IMR-90 (cell line): Measurements from ENCODE around the gene PI4K2B. TPM values are rescaled to one million over a fixed set of nuclear protein-coding genes. Genes with fewer than 3 reads are reported as not detected.

Source experiments
- ATAC-seq: fragments of 200-7000 bp; cut with Tn5 transposase; 2 replicates; pipeline ENCODE4 v1.9.1; 2020; ENCODE audit warnings: low read depth, mild to moderate bottlenecking, moderate library complexity
- BruUV-seq: library from RNA; stranded (reverse); fragments of 400-500 nt; replicated peaks from 2 replicates; lab custom pipeline; 2021; lab: Mats Ljungman, UMichigan
- CTCF ChIA-PET: fragments of 300-600 bp; formaldehyde crosslinking; extraction: SDS; loops from one replicate; lab custom pipeline; 2021; ENCODE audit warnings: antibody characterized with exemption; lab: Yijun Ruan, JAX
- POLR2A ChIA-PET: fragments of 300-600 bp; sonication (Branson Sonifier 250); formaldehyde crosslinking; loops from one replicate; lab custom pipeline; 2022; ENCODE audit warnings: antibody characterized with exemption; ENCODE audit not compliant: unreplicated experiment; lab: Charles Lee
- DNase-seq: peaks from one replicate; pipeline ENCODE4 v3.0.0; 2013
- H2AFZ ChIP-seq: replicated peaks from 2 replicates; pipeline ENCODE3; 2013; ENCODE audit warnings: low read length, mild to moderate bottlenecking; ENCODE audit not compliant: poor library complexity
- H2AK5ac ChIP-seq: 2 replicates; pipeline ENCODE4 v1.6.1; 2013; ENCODE audit warnings: low read depth, low read length, inconsistent platforms
- H2AK9ac ChIP-seq: replicated peaks from 2 replicates; pipeline ENCODE3; 2013; ENCODE audit warnings: mild to moderate bottlenecking, low read depth, low read length, moderate library complexity; ENCODE audit not compliant: poor library complexity
- H2BK120ac ChIP-seq: 2 replicates; pipeline ENCODE4 v1.6.1; 2013; ENCODE audit warnings: low read depth, low read length, inconsistent platforms
- H2BK15ac ChIP-seq: 3 replicates; pipeline ENCODE4 v1.6.1; 2013; ENCODE audit warnings: low read depth, low read length, inconsistent platforms
- H2BK20ac ChIP-seq: 2 replicates; pipeline ENCODE4 v1.6.1; 2013; ENCODE audit warnings: low read depth, mild to moderate bottlenecking, inconsistent platforms, low read length, moderate library complexity
- H2BK5ac ChIP-seq: 2 replicates; pipeline ENCODE4 v1.6.1; 2013; ENCODE audit warnings: mild to moderate bottlenecking, low read depth, low read length, inconsistent platforms; ENCODE audit not compliant: poor library complexity, severe bottlenecking
- H3K14ac ChIP-seq: replicated peaks from 2 replicates; pipeline ENCODE4 v1.6.1; 2013; ENCODE audit warnings: low read depth, low read length, inconsistent platforms
- H3K18ac ChIP-seq: 2 replicates; pipeline ENCODE4 v1.6.1; 2013; ENCODE audit warnings: low read depth, low read length, control low read depth
- H3K23ac ChIP-seq: 2 replicates; pipeline ENCODE4 v1.6.1; 2013; ENCODE audit warnings: low read depth, low read length, inconsistent platforms
- H3K27ac ChIP-seq: 2 replicates; pipeline ENCODE4 v1.5.1; 2013; ENCODE audit warnings: mild to moderate bottlenecking, control low read depth, low read length; ENCODE audit not compliant: insufficient read depth
- H3K27me3 ChIP-seq: 2 replicates; pipeline ENCODE4 v1.6.1; 2013; ENCODE audit warnings: low read length; ENCODE audit not compliant: control insufficient read depth, insufficient read depth
- H3K36me3 ChIP-seq: 2 replicates; pipeline ENCODE4 v1.6.1; 2013; ENCODE audit warnings: low read length, mixed read lengths; ENCODE audit not compliant: control insufficient read depth, insufficient read depth
- H3K4ac ChIP-seq: 2 replicates; pipeline ENCODE4 v1.6.1; 2013; ENCODE audit warnings: low read depth, low read length, inconsistent platforms
- H3K4me1 ChIP-seq: 2 replicates; pipeline ENCODE4 v1.6.1; 2013; ENCODE audit warnings: low read length, mixed read lengths; ENCODE audit not compliant: control insufficient read depth, insufficient read depth
- H3K4me2 ChIP-seq: 2 replicates; pipeline ENCODE4 v1.6.1; 2013; ENCODE audit warnings: low read depth, mild to moderate bottlenecking, control low read depth, low read length, moderate library complexity
- H3K4me3 ChIP-seq: 2 replicates; pipeline ENCODE4 v1.5.1; 2013; ENCODE audit warnings: low read depth, mild to moderate bottlenecking, control low read depth, low read length, moderate library complexity; ENCODE audit not compliant: insufficient read depth
- H3K56ac ChIP-seq: 2 replicates; pipeline ENCODE4 v1.6.1; 2013; ENCODE audit warnings: low read length, inconsistent platforms; ENCODE audit not compliant: insufficient read depth; ENCODE audit errors: extremely low read depth
- H3K79me1 ChIP-seq, 2 experiments: 2 replicates each; pipeline ENCODE4 v1.6.1; 2013; ENCODE audit warnings: low read length in 2 of 2, inconsistent platforms in 1 of 2, low read depth in 1 of 2
- H3K9ac ChIP-seq: 2 replicates; pipeline ENCODE4 v1.6.1; 2013; ENCODE audit warnings: low read depth, low read length, control low read depth
- H3K9me1 ChIP-seq: 2 replicates; pipeline ENCODE4 v1.6.1; 2013; ENCODE audit warnings: low read length, inconsistent platforms; ENCODE audit not compliant: insufficient read depth
- H3K9me3 ChIP-seq: 2 replicates; pipeline ENCODE4 v1.6.1; 2013; ENCODE audit warnings: low read length; ENCODE audit not compliant: control insufficient read depth, insufficient read depth
- H4K20me1 ChIP-seq: 2 replicates; pipeline ENCODE4 v1.6.1; 2013; ENCODE audit warnings: low read length, inconsistent platforms; ENCODE audit not compliant: insufficient read depth
- H4K5ac ChIP-seq: 2 replicates; pipeline ENCODE4 v1.6.1; 2013; ENCODE audit warnings: mild to moderate bottlenecking, low read depth, low read length, control low read depth
- H4K8ac ChIP-seq, 2 experiments: 2 replicates each; pipeline ENCODE4 v1.6.1; 2013; ENCODE audit warnings: low read depth in 2 of 2, low read length in 2 of 2, control low read depth in 1 of 2, inconsistent platforms in 1 of 2
- H4K91ac ChIP-seq: 2 replicates; pipeline ENCODE4 v1.6.1; 2013; ENCODE audit warnings: low read depth, low read length, inconsistent platforms; ENCODE audit not compliant: insufficient read depth
- BHLHE40 ChIP-seq: fragments of 150-350 bp; IDR thresholded peaks from 2 replicates; pipeline ENCODE4 v1.6.1; 2016; ENCODE audit warnings: mild to moderate bottlenecking, low read depth, low read length
- CEBPB ChIP-seq: IDR thresholded peaks from 2 replicates; pipeline ENCODE4 v1.6.1; 2012; ENCODE audit warnings: low read depth, low read length, improper control_type of control experiment
- CHD1 ChIP-seq: IDR thresholded peaks from 2 replicates; pipeline ENCODE4 v1.6.1; 2012; ENCODE audit warnings: low read depth, low read length, improper control_type of control experiment
- MAFK ChIP-seq: IDR thresholded peaks from 2 replicates; pipeline ENCODE4 v1.6.1; 2012; ENCODE audit warnings: low read depth, low read length, improper control_type of control experiment
- MAZ ChIP-seq: IDR thresholded peaks from 2 replicates; pipeline ENCODE4 v1.6.1; 2012; ENCODE audit warnings: low read depth, mild to moderate bottlenecking, low read length, improper control_type of control experiment, moderate library complexity, borderline replicate concordance
- MXI1 ChIP-seq: IDR thresholded peaks from 2 replicates; pipeline ENCODE4 v1.6.1; 2012; ENCODE audit warnings: low read depth, mild to moderate bottlenecking, low read length, moderate library complexity, borderline replicate concordance
- NFE2L2 ChIP-seq: fragments of 150-350 bp; IDR thresholded peaks from 2 replicates; pipeline ENCODE4 v1.6.1; 2016; ENCODE audit warnings: low read depth, mild to moderate bottlenecking, low read length
- POLR2A ChIP-seq: IDR thresholded peaks from 2 replicates; pipeline ENCODE4 v1.6.1; 2012; ENCODE audit warnings: mild to moderate bottlenecking, low read depth, low read length
- RAD21 ChIP-seq: IDR thresholded peaks from 2 replicates; pipeline ENCODE4 v1.6.1; 2012; ENCODE audit warnings: low read length, improper control_type of control experiment
- RCOR1 ChIP-seq: IDR thresholded peaks from 2 replicates; pipeline ENCODE4 v1.6.1; 2012; ENCODE audit warnings: mild to moderate bottlenecking, low read length, improper control_type of control experiment; ENCODE audit not compliant: insufficient replicate concordance
- RFX5 ChIP-seq: IDR thresholded peaks from 2 replicates; pipeline ENCODE4 v1.8.0; 2012; ENCODE audit warnings: low read depth, mild to moderate bottlenecking, low read length, moderate library complexity
- SMC3 ChIP-seq: fragments of 150-350 bp; IDR thresholded peaks from 2 replicates; pipeline ENCODE4 v1.6.1; 2016; ENCODE audit warnings: low read depth, mild to moderate bottlenecking, antibody characterized with exemption, low read length, moderate library complexity
- WGBS, 2 experiments: methylation state at CpG; one replicate each; pipeline versions ENCODE4 v1.1.5 to v1.1.7; 2013; ENCODE audit warnings: missing lambda C conversion rate in 2 of 2; ENCODE audit not compliant: insufficient read length in 1 of 2; ENCODE audit errors: extremely low coverage in 2 of 2; 5-methylcytosine and 5-hydroxymethylcytosine counted together
- dilution Hi-C: fragments of 300-500 bp; cut with HindIII; formaldehyde crosslinking; loops from one replicate; pipeline ENCODE4 v1.14.3; 2018; ENCODE audit warnings: low sequenced_read_pairs; ENCODE audit not compliant: unreplicated experiment
- in situ Hi-C: fragments of 300-500 bp; cut with MboI; formaldehyde crosslinking; loops from 3 replicates; pipeline ENCODE4 v1.14.3; 2019; ENCODE audit warnings: low sequenced_read_pairs, inconsistent platforms, mixed read lengths
- intact Hi-C: fragments of 100-400 bp; cut with micrococcal nuclease; formaldehyde crosslinking; loops from 2 replicates; pipeline ENCODE4 v1.10.0; 2022
- polyA plus RNA-seq, 3 experiments: library from polyadenylated mRNA; depleted of rRNA; stranded (reverse); fragments of >200 nt; gene quantifications; 2 replicates each; pipeline ENCODE4 v1.2.3, GENCODE V29; 2012; ENCODE audit warnings: low replicate concordance in 1 of 3
- total RNA-seq: library from RNA; depleted of rRNA; stranded (reverse); fragments of >200 nt; gene quantifications from 2 replicates; pipeline ENCODE4 v1.2.3, GENCODE V29; 2012
- TF ChIP-seq, protein P1 (sequence below): fragments of 150-350 bp; IDR thresholded peaks from 2 replicates; pipeline ENCODE4 v1.6.1; 2017; ENCODE audit warnings: mild to moderate bottlenecking, antibody characterized with exemption, low read length, low read depth
- TF ChIP-seq, protein P2 (sequence below): conservative IDR thresholded peaks from 2 replicates; pipeline ENCODE4 v1.5.1; 2012; ENCODE audit warnings: mild to moderate bottlenecking, low read depth, low read length, improper control_type of control experiment

Gene PI4K2B
- total and polyA plus RNA-seq, 2 of the 4 experiments (the other 2 are of a cell fraction) = 6.5 to 7.6 TPM

- peak; percentile 90 for DNase-seq
- H3K4me3 ChIP-seq = peak within 1 kb of the TSS; percentile 79
- H3K9me3 ChIP-seq = no peaks in the 10 kb centered on the region
- no peak within 1 kb of the TSS for H2BK20ac ChIP-seq
- no peaks in the 10 kb centered on the region; the same call in 1 of the 2 replicates for H3K36me3 ChIP-seq
- H3K56ac ChIP-seq = peak within 1 kb of the TSS; percentile 64; the same call in 1 of the 2 replicates
- peak within 1 kb of the TSS; percentile 76 for H3K27ac ChIP-seq
- peak within 1 kb of the TSS; percentile 39 for H3K14ac ChIP-seq
- H4K5ac ChIP-seq = peak within 1 kb of the TSS; percentile 80
- peak within 1 kb of the TSS; percentile 82 for H4K91ac ChIP-seq
- intact Hi-C loops = loop anchor here (1.0 to 2.0 kb wide), 3 partner anchors 54 to 152 kb away; partner anchors contain the start of genes PI4K2B and SEPSECS
- H4K8ac ChIP-seq = peak within 1 kb of the TSS; percentile 83 to 98
- H2AK5ac ChIP-seq = peak within 1 kb of the TSS; percentile 36
- no peak within 1 kb of the TSS for H2BK15ac ChIP-seq
- POLR2A ChIA-PET = no interaction called here
- CTCF ChIA-PET = interaction anchor here (0.5 to 1.8 kb wide), 30 partner anchors 8 to 1168 kb away, joined by 3 to 18 read pairs (median 4); partner anchors contain the start of gene ANAPC4
- H3K79me1 ChIP-seq = peaks cover 3 to 17% of the 10 kb centered on the region in 2 experiments
- H2BK5ac ChIP-seq = peak within 1 kb of the TSS; percentile 64
- peak within 1 kb of the TSS; percentile 23; the same call in 1 of the 2 replicates for H2BK120ac ChIP-seq
- dilution Hi-C loops = no loop called here
- BruUV-seq = no TSS peak
- H3K23ac ChIP-seq = peak within 1 kb of the TSS; percentile 88
- peak within 1 kb of the TSS; percentile 62 for H3K4me2 ChIP-seq
- H4K20me1 ChIP-seq = no peaks in the 10 kb centered on the region
- H3K18ac ChIP-seq = no peak within 1 kb of the TSS; the same call in 1 of the 2 replicates
- H2AFZ ChIP-seq = peak within 1 kb of the TSS; percentile 98
- H3K9ac ChIP-seq = peak within 1 kb of the TSS; percentile 85
- no peaks in the 10 kb centered on the region for H3K27me3 ChIP-seq
- H3K4ac ChIP-seq = peak within 1 kb of the TSS; percentile 83
- 0% methylated on average over 11 of the region's 40 CpGs; no CpG with 5 or more reads in 1 of the 2 experiments for WGBS, 2 experiments
- H3K4me1 ChIP-seq = peaks cover 9% of the 10 kb centered on the region
- no peaks in the 10 kb centered on the region; the same call in 1 of the 2 replicates for H3K9me1 ChIP-seq
- in situ Hi-C loops = no loop called here
- peak within 1 kb of the TSS; percentile 87 for H2AK9ac ChIP-seq
- peak; percentile 100 for ATAC-seq
- TF ChIP-seq NFE2L2 = no peak
- TF ChIP-seq, protein P1, sequence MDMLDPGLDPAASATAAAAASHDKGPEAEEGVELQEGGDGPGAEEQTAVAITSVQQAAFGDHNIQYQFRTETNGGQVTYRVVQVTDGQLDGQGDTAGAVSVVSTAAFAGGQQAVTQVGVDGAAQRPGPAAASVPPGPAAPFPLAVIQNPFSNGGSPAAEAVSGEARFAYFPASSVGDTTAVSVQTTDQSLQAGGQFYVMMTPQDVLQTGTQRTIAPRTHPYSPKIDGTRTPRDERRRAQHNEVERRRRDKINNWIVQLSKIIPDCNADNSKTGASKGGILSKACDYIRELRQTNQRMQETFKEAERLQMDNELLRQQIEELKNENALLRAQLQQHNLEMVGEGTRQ = no peak
- no peak for TF ChIP-seq MAFK
- no peak for TF ChIP-seq CHD1
- TF ChIP-seq MAZ = peak; percentile 98
- TF ChIP-seq RAD21 = peak; percentile 46
- TF ChIP-seq RCOR1 = peak; percentile 97
- TF ChIP-seq CEBPB = no peak
- TF ChIP-seq BHLHE40 = no peak; the same call in 1 of the 2 replicates
- peak; percentile 51; the same call in 1 of the 2 replicates for TF ChIP-seq MXI1
- TF ChIP-seq RFX5 = no peak
- peak; percentile 63; the same call in 1 of the 2 replicates for TF ChIP-seq POLR2A
- TF ChIP-seq, protein P2, sequence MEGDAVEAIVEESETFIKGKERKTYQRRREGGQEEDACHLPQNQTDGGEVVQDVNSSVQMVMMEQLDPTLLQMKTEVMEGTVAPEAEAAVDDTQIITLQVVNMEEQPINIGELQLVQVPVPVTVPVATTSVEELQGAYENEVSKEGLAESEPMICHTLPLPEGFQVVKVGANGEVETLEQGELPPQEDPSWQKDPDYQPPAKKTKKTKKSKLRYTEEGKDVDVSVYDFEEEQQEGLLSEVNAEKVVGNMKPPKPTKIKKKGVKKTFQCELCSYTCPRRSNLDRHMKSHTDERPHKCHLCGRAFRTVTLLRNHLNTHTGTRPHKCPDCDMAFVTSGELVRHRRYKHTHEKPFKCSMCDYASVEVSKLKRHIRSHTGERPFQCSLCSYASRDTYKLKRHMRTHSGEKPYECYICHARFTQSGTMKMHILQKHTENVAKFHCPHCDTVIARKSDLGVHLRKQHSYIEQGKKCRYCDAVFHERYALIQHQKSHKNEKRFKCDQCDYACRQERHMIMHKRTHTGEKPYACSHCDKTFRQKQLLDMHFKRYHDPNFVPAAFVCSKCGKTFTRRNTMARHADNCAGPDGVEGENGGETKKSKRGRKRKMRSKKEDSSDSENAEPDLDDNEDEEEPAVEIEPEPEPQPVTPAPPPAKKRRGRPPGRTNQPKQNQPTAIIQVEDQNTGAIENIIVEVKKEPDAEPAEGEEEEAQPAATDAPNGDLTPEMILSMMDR = peak; percentile 100; the same call in 1 of the 2 replicates
- peak; percentile 46 for TF ChIP-seq SMC3
Measured at GRCh38 chr4:25312496-25313200, 78.8 kb downstream of the PI4K2B start, which contains the start of gene ZCCHC4. ZCCHC4 (plus strand) TSS chr4:25312774; CDS start chr4:25312810, 36 bp downstream.
